Measurements from ENCODE around the gene LTBP3. TPM values are rescaled to one million over a fixed set of nuclear protein-coding genes. Genes with fewer than 3 reads are reported as not detected.

The LTBP3 gene
- total and polyA plus RNA-seq, 8 donors: 44.7 to 151 (median 68.6) TPM

DNA sequence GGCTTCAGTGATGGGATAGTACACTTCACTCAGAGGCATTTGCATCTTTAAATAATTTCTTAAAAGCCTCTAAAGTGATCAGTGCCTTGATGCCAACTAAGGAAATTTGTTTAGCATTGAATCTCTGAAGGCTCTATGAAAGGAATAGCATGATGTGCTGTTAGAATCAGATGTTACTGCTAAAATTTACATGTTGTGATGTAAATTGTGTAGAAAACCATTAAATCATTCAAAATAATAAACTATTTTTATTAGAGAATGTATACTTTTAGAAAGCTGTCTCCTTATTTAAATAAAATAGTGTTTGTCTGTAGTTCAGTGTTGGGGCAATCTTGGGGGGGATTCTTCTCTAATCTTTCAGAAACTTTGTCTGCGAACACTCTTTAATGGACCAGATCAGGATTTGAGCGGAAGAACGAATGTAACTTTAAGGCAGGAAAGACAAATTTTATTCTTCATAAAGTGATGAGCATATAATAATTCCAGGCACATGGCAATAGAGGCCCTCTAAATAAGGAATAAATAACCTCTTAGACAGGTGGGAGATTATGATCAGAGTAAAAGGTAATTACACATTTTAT, 54.7 kb downstream of the LTBP3 start:
- H3K4me3 ChIP-seq: peak overlapping the region; percentile 46 to 81 (median 72)
- TF ChIP-seq, protein P1, sequence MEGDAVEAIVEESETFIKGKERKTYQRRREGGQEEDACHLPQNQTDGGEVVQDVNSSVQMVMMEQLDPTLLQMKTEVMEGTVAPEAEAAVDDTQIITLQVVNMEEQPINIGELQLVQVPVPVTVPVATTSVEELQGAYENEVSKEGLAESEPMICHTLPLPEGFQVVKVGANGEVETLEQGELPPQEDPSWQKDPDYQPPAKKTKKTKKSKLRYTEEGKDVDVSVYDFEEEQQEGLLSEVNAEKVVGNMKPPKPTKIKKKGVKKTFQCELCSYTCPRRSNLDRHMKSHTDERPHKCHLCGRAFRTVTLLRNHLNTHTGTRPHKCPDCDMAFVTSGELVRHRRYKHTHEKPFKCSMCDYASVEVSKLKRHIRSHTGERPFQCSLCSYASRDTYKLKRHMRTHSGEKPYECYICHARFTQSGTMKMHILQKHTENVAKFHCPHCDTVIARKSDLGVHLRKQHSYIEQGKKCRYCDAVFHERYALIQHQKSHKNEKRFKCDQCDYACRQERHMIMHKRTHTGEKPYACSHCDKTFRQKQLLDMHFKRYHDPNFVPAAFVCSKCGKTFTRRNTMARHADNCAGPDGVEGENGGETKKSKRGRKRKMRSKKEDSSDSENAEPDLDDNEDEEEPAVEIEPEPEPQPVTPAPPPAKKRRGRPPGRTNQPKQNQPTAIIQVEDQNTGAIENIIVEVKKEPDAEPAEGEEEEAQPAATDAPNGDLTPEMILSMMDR (IDR thresholded peaks at IDR 0.05): no peak
- peaks cover 4 to 46% (median 23%) of the 10 kb centered on the region in 3 donors for H3K36me3 ChIP-seq
- H3K27me3 ChIP-seq: no peaks in the 10 kb centered on the region
- H3K27ac ChIP-seq: peak overlapping the region in 3 of 4 donors; percentile 4 to 99 (median 96)
- H3K4me1 ChIP-seq: peaks cover 4 to 21% (median 10%) of the 10 kb centered on the region in 3 donors
- no peaks in the 10 kb centered on the region for H3K9me3 ChIP-seq
- FAIRE-seq (no peak), ATAC-seq (peak in 1 of 4 donors; percentile 0), DNase-seq (no peak)
- intact Hi-C loops (cut with DNase I): loop anchor here in 1 of 3 donors (5.0 kb wide), 1 partner anchor 81 kb away; the partner anchor contains the start of gene NEAT1
- WGBS, 2 donors: 0 to 1% methylated on average over 3 of the region's 3 CpGs

DNA sequence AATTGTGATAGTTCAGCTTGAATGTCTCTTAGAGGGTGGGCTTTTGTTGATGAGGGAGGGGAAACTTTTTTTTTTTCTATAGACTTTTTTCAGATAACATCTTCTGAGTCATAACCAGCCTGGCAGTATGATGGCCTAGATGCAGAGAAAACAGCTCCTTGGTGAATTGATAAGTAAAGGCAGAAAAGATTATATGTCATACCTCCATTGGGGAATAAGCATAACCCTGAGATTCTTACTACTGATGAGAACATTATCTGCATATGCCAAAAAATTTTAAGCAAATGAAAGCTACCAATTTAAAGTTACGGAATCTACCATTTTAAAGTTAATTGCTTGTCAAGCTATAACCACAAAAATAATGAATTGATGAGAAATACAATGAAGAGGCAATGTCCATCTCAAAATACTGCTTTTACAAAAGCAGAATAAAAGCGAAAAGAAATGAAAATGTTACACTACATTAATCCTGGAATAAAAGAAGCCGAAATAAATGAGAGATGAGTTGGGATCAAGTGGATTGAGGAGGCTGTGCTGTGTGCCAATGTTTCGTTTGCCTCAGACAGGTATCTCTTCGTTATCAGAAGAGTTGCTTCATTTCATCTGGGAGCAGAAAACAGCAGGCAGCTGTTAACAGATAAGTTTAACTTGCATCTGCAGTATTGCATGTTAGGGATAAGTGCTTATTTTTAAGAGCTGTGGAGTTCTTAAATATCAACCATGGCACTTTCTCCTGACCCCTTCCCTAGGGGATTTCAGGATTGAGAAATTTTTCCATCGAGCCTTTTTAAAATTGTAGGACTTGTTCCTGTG, 55.4 kb downstream of the LTBP3 start:
- DNase-seq (peak in 3 of 6 donors; percentile 7 to 53 (median 39)), FAIRE-seq (no peak), ATAC-seq (peak in 2 of 4 donors; percentile 0 to 1)
- 0% methylated on average over 6 of the region's 6 CpGs for WGBS, 2 donors
- H3K36me3 ChIP-seq: peaks cover 4 to 46% (median 23%) of the 10 kb centered on the region in 3 donors
- TF ChIP-seq, protein P1 (IDR thresholded peaks at IDR 0.05): no peak
- peak overlapping the region; percentile 46 to 81 (median 72) for H3K4me3 ChIP-seq
- peaks cover 4 to 21% (median 10%) of the 10 kb centered on the region in 3 donors for H3K4me1 ChIP-seq
- no peaks in the 10 kb centered on the region for H3K9me3 ChIP-seq
- H3K27me3 ChIP-seq: no peaks in the 10 kb centered on the region
- H3K27ac ChIP-seq: peak overlapping the region in 3 of 4 donors; percentile 96 to 99 (median 97)
- intact Hi-C loops (cut with DNase I): loop anchor here in 1 of 3 donors (5.0 kb wide), 1 partner anchor 80 kb away; the partner anchor contains the start of gene NEAT1

DNA sequence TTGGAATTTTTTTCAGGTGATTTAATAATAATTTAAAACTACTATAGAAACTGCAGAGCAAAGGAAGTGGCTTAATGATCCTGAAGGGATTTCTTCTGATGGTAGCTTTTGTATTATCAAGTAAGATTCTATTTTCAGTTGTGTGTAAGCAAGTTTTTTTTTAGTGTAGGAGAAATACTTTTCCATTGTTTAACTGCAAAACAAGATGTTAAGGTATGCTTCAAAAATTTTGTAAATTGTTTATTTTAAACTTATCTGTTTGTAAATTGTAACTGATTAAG, 55.9 kb downstream of the LTBP3 start:
- FAIRE-seq: no peak

DNA sequence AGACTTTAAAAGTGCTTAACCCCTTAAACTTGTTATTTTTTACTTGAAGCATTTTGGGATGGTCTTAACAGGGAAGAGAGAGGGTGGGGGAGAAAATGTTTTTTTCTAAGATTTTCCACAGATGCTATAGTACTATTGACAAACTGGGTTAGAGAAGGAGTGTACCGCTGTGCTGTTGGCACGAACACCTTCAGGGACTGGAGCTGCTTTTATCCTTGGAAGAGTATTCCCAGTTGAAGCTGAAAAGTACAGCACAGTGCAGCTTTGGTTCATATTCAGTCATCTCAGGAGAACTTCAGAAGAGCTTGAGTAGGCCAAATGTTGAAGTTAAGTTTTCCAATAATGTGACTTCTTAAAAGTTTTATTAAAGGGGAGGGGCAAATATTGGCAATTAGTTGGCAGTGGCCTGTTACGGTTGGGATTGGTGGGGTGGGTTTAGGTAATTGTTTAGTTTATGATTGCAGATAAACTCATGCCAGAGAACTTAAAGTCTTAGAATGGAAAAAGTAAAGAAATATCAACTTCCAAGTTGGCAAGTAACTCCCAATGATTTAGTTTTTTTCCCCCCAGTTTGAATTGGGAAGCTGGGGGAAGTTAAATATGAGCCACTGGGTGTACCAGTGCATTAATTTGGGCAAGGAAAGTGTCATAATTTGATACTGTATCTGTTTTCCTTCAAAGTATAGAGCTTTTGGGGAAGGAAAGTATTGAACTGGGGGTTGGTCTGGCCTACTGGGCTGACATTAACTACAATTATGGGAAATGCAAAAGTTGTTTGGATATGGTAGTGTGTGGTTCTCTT, 56.5 kb downstream of the LTBP3 start:
- no peak for ATAC-seq
- H3K4me1 ChIP-seq: peaks cover 7 to 18% (median 12%) of the 10 kb centered on the region in 3 donors
- H3K27ac ChIP-seq: peak overlapping the region; percentile 96 to 99 (median 98)
- DNase-seq: peak in 2 of 6 donors; percentile 16 to 35
- H3K9me3 ChIP-seq: no peaks in the 10 kb centered on the region
- H3K4me3 ChIP-seq: peak overlapping the region; percentile 46 to 81 (median 72)
- 0 to 1% methylated on average over 3 of the region's 3 CpGs for WGBS, 2 donors
- TF ChIP-seq, protein P1 (IDR thresholded peaks at IDR 0.05): no peak
- peaks cover 4 to 46% (median 23%) of the 10 kb centered on the region in 3 donors for H3K36me3 ChIP-seq
- intact Hi-C loops (cut with DNase I): loop anchor here in 1 of 3 donors (5.0 kb wide), 1 partner anchor 79 kb away; the partner anchor contains the start of gene NEAT1
- H3K27me3 ChIP-seq: no peaks in the 10 kb centered on the region
- no peak for FAIRE-seq

More for the DNA sequence above, 55.9 kb downstream of the LTBP3 start:
- Histone ChIP-seq H3K9me3 (no peaks in the 10 kb centered on the region), H3K4me3 (peak overlapping the region; percentile 46 to 81 (median 72)), H3K27me3 (no peaks in the 10 kb centered on the region), H3K36me3 (peaks cover 4 to 46% (median 23%) of the 10 kb centered on the region in 3 donors), H3K4me1 (peaks cover 4 to 19% (median 10%) of the 10 kb centered on the region in 3 donors), H3K27ac (peak overlapping the region in 3 of 4 donors; percentile 96 to 99 (median 97))
- ATAC-seq (no peak), DNase-seq (no peak)
- TF ChIP-seq, protein P1 (IDR thresholded peaks at IDR 0.05): no peak
- intact Hi-C loops (cut with DNase I): loop anchor here in 1 of 3 donors (5.0 kb wide), 1 partner anchor 80 kb away; the partner anchor contains the start of gene NEAT1
